AG10803 (cell line): Measurements from ENCODE around the gene SYNE1.
A peak's percentile ranks its signal among the peaks of the same experiment; 100 is the strongest.
"Not testable (repeated sequence)": the region's sequence is repeated elsewhere in the genome, so short reads cannot be mapped to it uniquely, and the experiment has no call there.

Experiments
- DNase-seq: peaks from one replicate; pipeline ENCODE4 v3.0.0; 2010; ENCODE audit warnings: low read depth
- H3K4me3 ChIP-seq: 2 replicates; pipeline ENCODE4 v1.5.1; 2011; ENCODE audit warnings: mild to moderate bottlenecking, low read length, control low read depth
- CTCF ChIP-seq: conservative IDR thresholded peaks from 2 replicates; pipeline ENCODE4 v1.5.1; 2011; ENCODE audit warnings: mild to moderate bottlenecking, low read length, control low read depth, inconsistent platforms

SYNE1 gene, protein sequence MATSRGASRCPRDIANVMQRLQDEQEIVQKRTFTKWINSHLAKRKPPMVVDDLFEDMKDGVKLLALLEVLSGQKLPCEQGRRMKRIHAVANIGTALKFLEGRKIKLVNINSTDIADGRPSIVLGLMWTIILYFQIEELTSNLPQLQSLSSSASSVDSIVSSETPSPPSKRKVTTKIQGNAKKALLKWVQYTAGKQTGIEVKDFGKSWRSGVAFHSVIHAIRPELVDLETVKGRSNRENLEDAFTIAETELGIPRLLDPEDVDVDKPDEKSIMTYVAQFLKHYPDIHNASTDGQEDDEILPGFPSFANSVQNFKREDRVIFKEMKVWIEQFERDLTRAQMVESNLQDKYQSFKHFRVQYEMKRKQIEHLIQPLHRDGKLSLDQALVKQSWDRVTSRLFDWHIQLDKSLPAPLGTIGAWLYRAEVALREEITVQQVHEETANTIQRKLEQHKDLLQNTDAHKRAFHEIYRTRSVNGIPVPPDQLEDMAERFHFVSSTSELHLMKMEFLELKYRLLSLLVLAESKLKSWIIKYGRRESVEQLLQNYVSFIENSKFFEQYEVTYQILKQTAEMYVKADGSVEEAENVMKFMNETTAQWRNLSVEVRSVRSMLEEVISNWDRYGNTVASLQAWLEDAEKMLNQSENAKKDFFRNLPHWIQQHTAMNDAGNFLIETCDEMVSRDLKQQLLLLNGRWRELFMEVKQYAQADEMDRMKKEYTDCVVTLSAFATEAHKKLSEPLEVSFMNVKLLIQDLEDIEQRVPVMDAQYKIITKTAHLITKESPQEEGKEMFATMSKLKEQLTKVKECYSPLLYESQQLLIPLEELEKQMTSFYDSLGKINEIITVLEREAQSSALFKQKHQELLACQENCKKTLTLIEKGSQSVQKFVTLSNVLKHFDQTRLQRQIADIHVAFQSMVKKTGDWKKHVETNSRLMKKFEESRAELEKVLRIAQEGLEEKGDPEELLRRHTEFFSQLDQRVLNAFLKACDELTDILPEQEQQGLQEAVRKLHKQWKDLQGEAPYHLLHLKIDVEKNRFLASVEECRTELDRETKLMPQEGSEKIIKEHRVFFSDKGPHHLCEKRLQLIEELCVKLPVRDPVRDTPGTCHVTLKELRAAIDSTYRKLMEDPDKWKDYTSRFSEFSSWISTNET (N-terminal part only)

GRCh38 chr6:152637296-152638047 is at the start of gene SYNE1:
SYNE1 (minus strand) TSS chr6:152637362; CDS start chr6:152628331, 9,031 bp downstream.
- H3K4me3 ChIP-seq: peak within 1 kb of the TSS; percentile 80
- no peak for TF ChIP-seq CTCF
- DNase-seq: peak; percentile 43

- no peak overlapping the region for H3K4me3 ChIP-seq
- no peak for TF ChIP-seq CTCF
- DNase-seq: no peak
Measured at GRCh38 chr6:152685819-152686218, 48.7 kb upstream of the SYNE1 start.

- DNase-seq, H3K4me3 ChIP-seq: not testable (repeated sequence)
Measured at GRCh38 chr6:152682935-152683334, 45.8 kb upstream of the SYNE1 start.

DNA sequence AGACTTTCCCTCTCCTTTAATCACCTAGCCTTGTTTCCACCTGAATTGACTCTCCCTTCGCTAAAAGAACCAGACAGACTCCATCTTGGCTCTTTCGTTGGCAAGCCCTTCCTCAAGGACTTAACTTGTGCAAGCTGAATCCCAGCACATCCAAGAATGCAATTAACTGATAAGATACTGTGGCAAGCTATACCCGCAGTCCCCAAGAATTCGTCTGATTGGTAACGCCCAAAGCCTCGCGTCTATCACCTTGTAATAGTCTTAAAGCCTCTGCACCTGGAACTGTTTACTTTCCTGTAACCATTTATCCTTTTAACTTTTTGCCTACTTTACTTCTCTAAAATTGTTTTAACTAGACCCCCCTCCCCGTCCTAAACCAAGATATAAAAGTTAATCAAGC is 45.0 kb upstream of the SYNE1 start:
- no peak for TF ChIP-seq CTCF
- no peak overlapping the region for H3K4me3 ChIP-seq
- no peak for DNase-seq

GRCh38 chr6:152680879-152681517 is 43.8 kb upstream of the SYNE1 start:
- DNase-seq: no peak
- H3K4me3 ChIP-seq: no peak overlapping the region
- no peak for TF ChIP-seq CTCF

GRCh38 chr6:152680151-152680550 is 43.0 kb upstream of the SYNE1 start:
- no peak overlapping the region for H3K4me3 ChIP-seq
- no peak for TF ChIP-seq CTCF
- no peak for DNase-seq
